Stimulated activated CD4-positive, alpha-beta T cell treated with anti-CD3 and anti-CD28 coated beads, Interleukin-4, amount 100 ng/mL, for 4 hours (primary cell): ENCODE measurements around the gene ZNF316.
A peak's percentile ranks its signal among the peaks of the same experiment; 100 is the strongest.
"Not testable (repeated sequence)": the region's sequence is repeated elsewhere in the genome, so short reads cannot be mapped to it uniquely, and the experiment has no call there.

Source experiments
- DNase-seq, 2 experiments: peaks; one replicate each; pipeline ENCODE4 v3.0.0-alpha.2; 2020

Gene ZNF316

GRCh38 chr7:6621195-6622133, 15.7 kb upstream of the ZNF316 start:
- DNase-seq = no peak

GRCh38 chr7:6622134-6622710, 14.9 kb upstream of the ZNF316 start:
- no peak for DNase-seq

GRCh38 chr7:6623589-6624245, 13.4 kb upstream of the ZNF316 start:
- no peak for DNase-seq

GRCh38 chr7:6624246-6624611, 12.9 kb upstream of the ZNF316 start:
- no peak for DNase-seq

- no peak for DNase-seq
Observed at GRCh38 chr7:6628045-6628444, 9.1 kb upstream of the ZNF316 start.

GRCh38 chr7:6630007-6630849, 6.9 kb upstream of the ZNF316 start:
- no peak for DNase-seq

- DNase-seq = no peak
Observed at GRCh38 chr7:6631605-6632004, 5.5 kb upstream of the ZNF316 start.

- no peak for DNase-seq
Observed at GRCh38 chr7:6634021-6634420, 3.1 kb upstream of the ZNF316 start.

- DNase-seq = not testable (repeated sequence)
Observed at GRCh38 chr7:6634971-6635370, 2.1 kb upstream of the ZNF316 start.

- peak; percentile 56 to 60 for DNase-seq
Observed at GRCh38 chr7:6637544-6638229, 569 bp downstream of the ZNF316 start.

GRCh38 chr7:6639032-6639431, 1.9 kb downstream of the ZNF316 start:
- DNase-seq = no peak

GRCh38 chr7:6639627-6640026, 2.5 kb downstream of the ZNF316 start:
- DNase-seq = no peak

GRCh38 chr7:6640246-6640721, 3.2 kb downstream of the ZNF316 start:
- peak; percentile 26 to 51 for DNase-seq

GRCh38 chr7:6641305-6642035, 4.4 kb downstream of the ZNF316 start:
- no peak for DNase-seq

GRCh38 chr7:6642239-6642839, 5.2 kb downstream of the ZNF316 start:
- DNase-seq = no peak

- DNase-seq = no peak
Observed at GRCh38 chr7:6642861-6643640, 5.9 kb downstream of the ZNF316 start.

- no peak for DNase-seq
Observed at GRCh38 chr7:6643915-6644625, 7.0 kb downstream of the ZNF316 start.

- no peak for DNase-seq
Observed at GRCh38 chr7:6644728-6645127, 7.6 kb downstream of the ZNF316 start.

- DNase-seq = no peak
Observed at GRCh38 chr7:6646465-6646864, 9.3 kb downstream of the ZNF316 start.

- no peak for DNase-seq
Observed at GRCh38 chr7:6647080-6647479, 10.0 kb downstream of the ZNF316 start.
